Measurements from ENCODE around the gene NFATC3.

NFATC3 gene

DNA sequence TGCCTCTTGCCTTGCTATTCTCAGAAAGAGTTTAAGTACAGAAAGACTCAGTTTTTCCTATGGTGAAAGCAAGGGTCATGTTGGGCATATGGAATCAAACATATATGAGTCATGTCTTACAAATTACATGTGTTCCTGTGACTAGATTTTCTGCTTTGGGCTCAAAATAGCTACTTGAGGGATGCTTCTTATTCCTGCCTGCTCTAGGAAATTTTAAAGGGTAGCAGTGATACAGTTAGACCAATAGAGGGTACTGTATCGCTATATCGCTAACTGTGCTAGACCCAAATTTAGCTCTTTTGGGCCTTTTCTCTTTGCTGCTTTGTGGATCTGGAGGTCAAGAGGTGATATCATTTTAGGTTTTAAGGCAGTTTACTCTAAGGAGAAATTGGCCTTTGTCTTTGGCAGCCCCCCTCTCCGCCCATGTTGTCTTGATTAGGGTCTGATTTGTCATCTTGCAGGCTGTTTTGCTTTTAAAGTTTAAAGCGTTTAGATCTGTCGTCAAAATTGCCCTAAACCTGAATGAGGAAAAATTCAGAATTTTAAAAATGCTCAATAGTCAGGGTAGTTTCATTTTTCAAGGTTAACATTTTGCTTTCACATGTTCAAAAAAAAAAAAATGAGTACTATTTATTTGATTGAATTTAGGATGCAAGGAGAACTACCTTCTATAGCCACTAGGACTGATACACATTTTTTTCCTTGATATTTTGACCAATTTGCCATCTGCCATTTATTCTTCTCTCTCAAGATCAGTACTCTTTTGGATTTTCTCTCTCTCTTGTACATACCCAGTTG lies 8.8 kb downstream of the NFATC3 start:
- Mint-ChIP-seq H3K4me1 (peaks cover 46% of the 10 kb centered on the region), H3K27me3 (ENCODE audit: low read depth) (no peaks in the 10 kb centered on the region), H3K9me3 (no peaks in the 10 kb centered on the region), H3K27ac (peak overlapping the region in 1 of 3 experiments; percentile 14), H3K36me3 (ENCODE audit: low read depth) (no peaks in the 10 kb centered on the region), H3K4me3 (no peak overlapping the region)
- TF ChIP-seq CTCF (IDR thresholded peaks at IDR 0.05; ENCODE audit: unreplicated experiment in 3 of 3): peak in 2 of 3 experiments; percentile 7 to 45

GRCh38 chr16:68094614-68094934 lies 9.4 kb downstream of the NFATC3 start:
- Mint-ChIP-seq H3K4me3 (no peak overlapping the region), H3K27ac (no peak overlapping the region), H3K9me3 (no peaks in the 10 kb centered on the region), H3K36me3 (ENCODE audit: low read depth) (no peaks in the 10 kb centered on the region), H3K4me1 (peaks cover 42% of the 10 kb centered on the region), H3K27me3 (ENCODE audit: low read depth) (no peaks in the 10 kb centered on the region)
- TF ChIP-seq CTCF (IDR thresholded peaks at IDR 0.05; ENCODE audit: unreplicated experiment in 3 of 3): no peak

GRCh38 chr16:68096491-68096890 lies 11.3 kb downstream of the NFATC3 start:
- Mint-ChIP-seq H3K36me3 (ENCODE audit: low read depth) (peaks cover 5% of the 10 kb centered on the region), H3K27ac (no peak overlapping the region), H3K4me3 (no peak overlapping the region), H3K27me3 (ENCODE audit: low read depth) (no peaks in the 10 kb centered on the region), H3K9me3 (no peaks in the 10 kb centered on the region), H3K4me1 (peaks cover 25% of the 10 kb centered on the region)
- TF ChIP-seq CTCF (IDR thresholded peaks at IDR 0.05; ENCODE audit: unreplicated experiment in 3 of 3): no peak

DNA sequence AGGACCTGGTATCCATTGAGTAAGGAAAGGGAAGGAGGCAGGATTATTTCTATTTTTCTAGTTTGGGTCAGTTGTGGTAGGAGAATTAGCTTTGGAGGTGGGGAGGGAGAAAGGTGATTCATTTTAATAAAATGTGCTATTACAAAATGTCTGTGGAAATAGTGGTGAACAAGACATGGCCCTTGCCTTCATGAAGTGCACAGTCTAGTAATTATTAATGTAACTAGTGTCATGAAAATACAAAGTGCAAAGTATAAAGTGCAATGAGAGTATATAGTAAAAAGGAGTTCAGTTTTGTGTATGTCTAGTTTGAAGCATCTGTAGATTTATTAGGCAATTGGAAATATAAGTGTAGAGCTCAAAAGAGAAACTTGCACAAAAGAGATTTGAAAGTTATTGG lies 11.9 kb downstream of the NFATC3 start:
- H3K4me3 Mint-ChIP-seq: no peak overlapping the region
- no peak for TF ChIP-seq CTCF (IDR thresholded peaks at IDR 0.05; ENCODE audit: unreplicated experiment in 3 of 3)
- H3K9me3 Mint-ChIP-seq: no peaks in the 10 kb centered on the region
- peaks cover 9% of the 10 kb centered on the region for H3K36me3 Mint-ChIP-seq (ENCODE audit: low read depth)
- peak overlapping the region in 1 of 3 experiments; percentile 1 for H3K27ac Mint-ChIP-seq
- no peaks in the 10 kb centered on the region for H3K27me3 Mint-ChIP-seq (ENCODE audit: low read depth)
- H3K4me1 Mint-ChIP-seq: peaks cover 20% of the 10 kb centered on the region

DNA sequence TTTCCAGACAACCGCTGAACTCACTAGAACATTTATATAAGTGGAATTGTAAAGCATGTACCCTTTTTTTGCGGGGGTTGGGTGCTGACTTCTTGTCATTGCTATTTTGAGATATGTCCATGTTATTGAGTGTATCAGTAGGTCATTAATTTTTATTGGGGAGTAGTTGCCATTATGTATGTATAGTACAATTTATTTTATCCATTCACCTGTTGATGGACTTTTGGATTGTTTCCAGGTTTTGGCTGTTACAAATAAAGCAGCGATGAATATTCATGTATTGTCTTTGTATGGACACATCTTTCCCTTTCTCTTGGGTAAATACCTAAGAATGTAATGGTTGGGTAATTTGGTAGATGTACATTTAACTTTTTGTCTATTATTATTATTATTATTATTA lies 12.7 kb downstream of the NFATC3 start:
- no peaks in the 10 kb centered on the region for H3K27me3 Mint-ChIP-seq (ENCODE audit: low read depth)
- no peak overlapping the region for H3K4me3 Mint-ChIP-seq
- H3K9me3 Mint-ChIP-seq: peaks cover 4% of the 10 kb centered on the region
- H3K27ac Mint-ChIP-seq: no peak overlapping the region
- H3K36me3 Mint-ChIP-seq (ENCODE audit: low read depth): peaks cover 16% of the 10 kb centered on the region
- H3K4me1 Mint-ChIP-seq: peaks cover 17% of the 10 kb centered on the region
- TF ChIP-seq CTCF (IDR thresholded peaks at IDR 0.05; ENCODE audit: unreplicated experiment in 3 of 3): no peak

GRCh38 chr16:68100488-68100887 lies 15.3 kb downstream of the NFATC3 start:
- H3K27ac Mint-ChIP-seq: no peak overlapping the region
- no peak for TF ChIP-seq CTCF (IDR thresholded peaks at IDR 0.05; ENCODE audit: unreplicated experiment in 3 of 3)

More at GRCh38 chr16:68100488-68100887, 15.3 kb downstream of the NFATC3 start:
- Mint-ChIP-seq H3K9me3 (peaks cover 15% of the 10 kb centered on the region), H3K27me3 (ENCODE audit: low read depth) (no peaks in the 10 kb centered on the region), H3K4me1 (peaks cover 10% of the 10 kb centered on the region), H3K36me3 (ENCODE audit: low read depth) (peaks cover 35% of the 10 kb centered on the region), H3K4me3 (no peak overlapping the region)
